GM19099 (cell line): Measurements from ENCODE around the gene PHF20.

ENCODE experiments used
- POLR2A ChIP-seq: IDR thresholded peaks from 3 replicates; pipeline ENCODE4 v1.6.1; 2011; ENCODE audit warnings: low read depth; ENCODE audit not compliant: insufficient read length; ENCODE audit errors: extremely low read depth

PHF20 gene

DNA sequence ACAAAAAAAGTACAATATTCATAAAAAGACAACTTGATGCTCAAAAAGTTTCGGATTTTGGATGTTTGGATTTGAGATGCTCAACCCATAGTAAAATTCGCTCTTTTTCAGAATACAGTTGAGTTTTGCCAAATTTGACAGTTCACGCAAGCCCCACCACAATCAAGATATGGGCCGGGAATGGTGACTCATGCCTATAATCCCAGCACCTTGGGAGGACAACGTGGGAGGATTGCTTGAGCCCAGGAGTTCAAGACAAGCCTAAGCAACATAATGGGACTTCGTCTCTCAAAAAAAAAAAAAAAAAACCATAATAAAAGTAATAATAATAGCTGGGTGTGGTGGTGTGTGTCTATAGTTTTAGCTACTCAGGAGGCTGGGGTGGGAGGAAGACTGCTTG is 51.3 kb downstream of the PHF20 start:
- no peak for TF ChIP-seq POLR2A

DNA sequence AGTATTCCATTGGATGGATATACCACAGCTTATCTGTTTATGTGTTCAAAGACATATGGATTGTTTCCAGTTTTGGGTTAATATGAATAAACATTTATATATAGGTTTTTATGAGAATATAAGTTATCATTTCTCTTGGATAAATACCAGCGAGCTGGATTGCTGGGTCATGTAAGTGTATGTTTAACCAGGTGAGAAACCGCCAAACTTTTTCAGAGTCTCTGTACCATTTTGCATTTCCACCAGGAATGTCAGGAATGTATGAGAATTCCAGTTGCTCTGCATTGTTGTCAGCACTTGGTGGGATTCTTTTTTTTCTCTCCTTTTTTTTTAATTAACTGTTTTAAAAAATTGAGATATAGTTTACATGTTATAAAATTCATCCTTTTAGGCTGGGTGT is 52.1 kb downstream of the PHF20 start:
- no peak for TF ChIP-seq POLR2A

DNA sequence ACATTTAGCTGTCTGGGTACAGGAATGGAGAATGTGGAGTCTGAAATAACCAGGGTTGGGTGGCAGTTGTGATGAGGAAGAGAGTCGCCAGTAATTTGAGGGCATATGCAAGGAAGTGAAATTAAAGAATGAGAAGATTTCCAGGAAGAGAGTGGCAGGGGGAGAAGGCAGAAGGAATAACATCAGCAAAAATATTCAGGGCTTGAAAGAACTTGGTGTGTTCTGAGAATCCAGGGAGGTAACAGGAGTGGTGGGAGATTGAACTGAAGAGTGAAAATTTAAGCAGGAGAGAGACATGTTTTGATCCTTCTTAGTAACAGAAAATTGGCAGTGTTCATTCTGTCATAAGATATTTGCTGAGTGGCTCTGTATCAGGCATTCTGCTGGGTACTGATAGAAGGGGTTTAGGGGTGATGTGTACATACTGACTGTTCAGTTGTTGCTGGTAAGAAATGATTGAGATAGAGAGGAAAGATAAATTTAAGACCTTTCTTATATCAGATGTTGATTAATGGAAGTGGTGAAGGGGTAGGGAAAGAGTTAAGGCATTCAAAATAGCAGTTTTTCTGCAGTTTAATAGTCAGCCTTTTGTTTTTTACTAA is 54.7 kb downstream of the PHF20 start:
- TF ChIP-seq POLR2A, result no peak

DNA sequence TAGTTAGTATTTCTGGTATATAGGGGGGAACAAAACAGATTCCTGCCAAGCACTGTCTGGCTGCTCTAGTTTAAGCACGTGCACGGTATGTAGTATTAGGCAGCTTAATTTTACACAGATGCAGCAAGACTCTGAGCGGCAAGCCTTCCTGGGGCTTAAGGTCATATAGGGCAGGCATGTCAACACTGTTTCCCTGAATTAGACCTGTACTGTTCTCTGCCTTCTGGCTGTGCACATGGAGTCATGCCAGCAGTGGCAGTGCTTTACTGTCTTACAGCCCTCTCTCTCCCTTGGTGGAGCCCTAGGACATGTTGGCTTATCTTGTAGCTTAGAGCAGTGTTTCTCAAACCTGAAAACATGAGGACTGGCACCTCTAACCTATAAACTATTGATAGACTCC is 56.6 kb downstream of the PHF20 start:
- TF ChIP-seq POLR2A, result no peak

DNA sequence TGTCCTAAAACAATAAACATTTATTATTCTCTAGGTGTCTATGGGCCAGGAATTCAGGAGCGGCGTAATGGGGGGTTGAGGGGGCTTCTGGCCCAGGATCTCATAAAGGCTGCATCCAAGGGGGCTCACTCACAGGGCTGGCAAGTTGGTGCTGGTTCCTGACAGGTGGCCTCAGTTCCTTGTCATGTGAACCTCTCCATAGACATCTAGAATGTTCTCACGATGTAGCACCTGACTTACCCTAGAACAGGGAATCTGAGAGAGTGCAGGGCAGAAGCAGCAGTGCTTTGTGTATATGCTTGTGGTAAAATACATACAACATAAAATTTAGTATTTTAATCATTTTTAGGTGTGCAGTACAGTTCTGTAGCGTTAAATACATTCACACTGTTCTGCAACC is 57.1 kb downstream of the PHF20 start:
- TF ChIP-seq POLR2A, result no peak

DNA sequence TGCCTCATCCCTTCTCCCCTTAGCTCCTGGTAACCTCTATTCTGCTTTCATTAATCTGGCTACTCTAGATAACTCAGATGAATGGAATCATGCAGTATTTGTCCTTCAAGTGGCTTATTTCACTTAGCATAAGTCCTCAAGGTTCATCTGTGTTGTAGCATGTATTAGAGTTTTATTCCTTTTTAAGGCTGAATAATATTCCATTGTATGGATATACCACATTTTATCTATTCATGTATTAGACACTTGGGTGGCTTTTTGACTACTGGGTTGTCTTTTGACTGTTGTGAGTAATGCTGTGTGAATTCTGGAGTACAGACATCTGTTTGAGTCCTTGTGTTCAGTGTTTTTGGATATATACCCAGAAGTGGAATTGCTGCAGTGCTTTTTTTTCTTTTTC is 58.4 kb downstream of the PHF20 start:
- no peak for TF ChIP-seq POLR2A

DNA sequence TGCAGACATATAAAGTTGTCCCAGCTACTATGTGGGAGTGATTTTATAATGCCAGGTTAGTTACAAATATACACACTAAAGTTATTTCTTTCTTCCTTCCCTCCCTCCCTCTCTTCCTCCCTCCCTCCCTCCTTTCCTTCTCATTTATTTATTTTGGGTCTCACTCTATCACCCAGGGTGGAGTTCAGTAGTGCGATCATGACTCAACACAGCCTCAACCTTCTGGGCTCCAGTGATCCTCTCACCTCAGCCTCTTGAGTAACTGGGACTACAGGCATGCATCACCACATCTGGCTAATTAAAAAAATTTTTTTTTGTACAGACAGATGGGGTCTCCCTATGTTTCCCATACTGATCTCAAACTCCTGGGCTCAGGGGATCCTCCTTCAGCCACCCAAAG is 59.2 kb downstream of the PHF20 start:
- TF ChIP-seq POLR2A, result no peak

DNA sequence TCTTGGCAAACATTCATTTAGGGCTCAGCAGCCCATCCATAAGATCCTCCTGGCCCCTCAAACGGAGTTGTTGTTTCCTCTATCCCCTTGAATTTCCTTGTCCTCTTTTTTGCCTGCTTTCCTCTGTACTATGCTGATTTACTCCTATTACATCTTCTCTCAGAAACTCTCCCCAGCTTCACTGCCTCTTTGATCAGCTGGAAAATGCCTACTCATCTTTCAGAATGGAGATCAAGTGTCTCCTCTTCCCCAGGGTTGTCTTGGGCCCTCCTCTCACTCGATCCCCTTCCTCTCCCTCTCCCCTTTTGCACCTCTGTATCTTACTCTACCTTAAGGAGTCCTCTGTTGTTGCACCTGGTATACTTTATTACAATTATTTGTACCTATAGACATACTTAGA is 60.2 kb downstream of the PHF20 start:
- TF ChIP-seq POLR2A, result no peak

DNA sequence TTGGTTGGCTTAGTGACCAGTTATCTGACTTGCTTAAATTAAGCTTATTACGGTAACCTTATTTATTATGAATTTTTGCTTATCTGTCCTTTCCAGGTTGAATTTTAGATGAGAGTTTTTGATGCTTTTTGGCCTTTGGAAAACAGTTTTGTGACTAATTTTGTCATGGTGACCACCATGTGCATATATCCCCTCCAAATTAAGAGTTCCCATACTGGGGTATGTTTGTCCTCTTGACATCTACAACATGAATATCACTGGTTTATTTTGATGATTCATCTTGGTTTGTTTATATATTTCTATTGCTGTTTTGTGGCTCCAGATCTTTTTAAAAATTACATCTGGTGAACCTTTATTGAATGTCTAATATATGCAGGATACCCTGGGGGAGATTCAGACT is 61.4 kb downstream of the PHF20 start:
- TF ChIP-seq POLR2A, result no peak

DNA sequence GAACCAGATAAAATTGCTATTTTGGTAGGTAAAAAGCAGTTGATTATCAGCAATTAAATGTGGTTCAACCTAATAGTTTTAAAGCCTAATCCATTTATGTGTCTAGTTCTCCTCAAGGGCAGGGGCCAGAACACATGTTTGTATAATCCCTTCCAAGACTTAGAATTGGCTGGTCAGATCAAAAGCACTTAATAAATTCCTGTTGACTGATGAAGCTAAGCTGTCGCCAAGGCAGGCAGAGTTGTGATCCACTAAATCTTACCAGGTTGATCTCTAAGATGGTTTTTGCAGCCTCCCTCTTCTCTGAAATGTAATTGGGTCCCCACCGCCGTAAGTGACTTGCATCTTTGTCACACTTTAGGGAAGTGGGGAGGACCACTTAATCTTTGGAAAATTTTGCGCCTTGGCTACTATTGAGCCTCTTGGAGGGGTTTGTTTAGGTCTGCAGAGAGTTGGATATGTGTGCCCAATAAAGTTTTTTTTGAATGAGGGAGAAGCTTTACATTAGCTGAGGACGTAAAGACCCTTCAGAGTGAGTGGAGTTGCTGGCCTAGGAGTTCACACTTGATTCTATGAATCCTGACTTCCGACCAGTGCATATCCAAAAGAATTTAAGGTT is 65.9 kb downstream of the PHF20 start:
- no peak for TF ChIP-seq POLR2A

DNA sequence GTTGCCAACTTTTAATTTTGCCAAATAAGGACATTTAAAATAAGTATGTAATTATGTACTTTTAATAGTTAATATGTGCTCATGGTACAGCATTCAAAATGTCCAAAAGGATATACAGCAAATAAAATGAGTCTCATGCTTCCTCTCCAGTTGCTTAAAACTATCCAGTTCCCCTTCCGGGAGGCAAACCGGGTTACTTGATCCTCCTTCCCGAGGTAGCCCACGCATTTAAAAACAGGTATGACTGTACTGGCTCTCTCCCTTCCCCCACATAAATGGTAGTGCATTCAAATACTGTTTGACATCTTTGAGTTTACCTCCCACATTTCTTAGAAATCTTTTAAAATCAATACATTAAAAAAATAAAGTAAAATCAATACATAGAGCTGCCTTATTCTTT is 66.4 kb downstream of the PHF20 start:
- TF ChIP-seq POLR2A, result no peak

DNA sequence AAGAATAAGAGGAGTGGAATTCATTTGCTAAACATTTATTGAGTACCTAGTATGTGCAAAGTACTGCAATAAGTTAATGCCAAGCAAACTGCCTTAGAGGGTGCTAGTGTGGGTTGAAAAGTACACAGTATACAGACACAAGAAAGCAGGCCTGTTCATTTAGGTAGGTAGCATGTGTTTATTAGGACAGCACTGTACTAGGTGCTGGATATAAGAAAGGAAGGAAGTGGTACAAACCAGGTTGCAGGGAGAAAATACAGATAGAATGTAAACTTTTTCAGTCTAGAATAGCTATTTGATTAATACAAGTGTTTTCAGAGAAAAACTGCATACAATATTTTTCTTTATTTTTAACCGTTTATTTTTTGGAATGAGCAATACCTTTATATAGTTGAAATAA is 68.1 kb downstream of the PHF20 start:
- TF ChIP-seq POLR2A, result no peak

DNA sequence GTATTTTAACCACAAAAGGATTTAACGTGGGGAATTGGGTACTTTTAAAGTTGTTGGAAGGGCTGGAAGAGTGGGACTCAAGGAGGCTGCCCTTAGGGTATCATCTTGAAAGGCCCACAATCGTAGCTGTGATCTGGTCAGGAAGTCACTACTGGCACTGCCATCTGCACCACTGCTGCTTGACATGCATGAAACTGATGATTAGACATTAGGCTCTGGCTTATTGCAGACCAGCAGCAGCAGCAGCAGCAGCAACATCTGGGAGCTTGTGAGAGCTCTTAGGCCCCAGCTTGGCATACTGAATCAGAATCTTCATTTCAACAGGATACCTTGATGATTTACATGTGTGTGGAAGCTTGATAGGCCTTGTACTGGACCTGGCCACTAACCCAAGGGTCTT is 68.6 kb downstream of the PHF20 start:
- no peak for TF ChIP-seq POLR2A

DNA sequence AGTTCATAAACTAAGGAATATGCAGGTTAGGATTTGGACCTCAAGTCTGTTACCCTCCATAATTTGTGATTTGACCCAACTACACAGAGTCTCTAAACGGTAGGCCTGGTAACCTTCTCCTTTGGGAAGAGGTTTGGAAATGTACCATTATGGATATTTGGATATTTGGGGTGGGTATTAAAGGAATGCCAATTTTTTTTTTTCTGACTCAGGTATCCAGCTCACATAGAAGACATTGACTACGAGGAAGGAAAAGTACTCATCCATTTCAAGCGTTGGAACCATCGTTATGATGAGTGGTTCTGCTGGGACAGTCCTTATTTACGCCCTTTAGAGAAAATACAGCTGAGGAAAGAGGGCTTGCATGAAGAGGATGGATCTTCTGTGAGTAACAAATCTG is 70.5 kb downstream of the PHF20 start:
- TF ChIP-seq POLR2A, result no peak

DNA sequence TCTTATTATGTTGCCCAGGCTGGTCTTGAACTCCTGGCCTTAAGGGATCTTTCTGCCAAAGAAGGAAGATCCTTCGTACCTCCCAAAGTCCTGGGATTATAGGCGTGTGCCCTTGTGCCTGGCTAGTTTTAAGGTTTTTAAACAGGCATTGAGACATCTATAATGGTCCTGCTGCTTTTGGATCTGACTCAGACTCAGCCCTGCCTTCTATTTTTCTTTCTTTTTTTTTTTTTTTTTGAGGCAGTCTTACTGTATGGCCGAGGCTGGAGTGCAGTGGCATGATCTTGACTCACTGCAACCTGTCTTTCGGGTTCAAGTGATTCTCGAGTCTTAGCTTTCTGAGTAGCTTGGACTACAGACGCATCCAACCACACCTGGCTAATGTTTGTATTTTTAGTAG is 73.7 kb downstream of the PHF20 start:
- TF ChIP-seq POLR2A, result no peak

DNA sequence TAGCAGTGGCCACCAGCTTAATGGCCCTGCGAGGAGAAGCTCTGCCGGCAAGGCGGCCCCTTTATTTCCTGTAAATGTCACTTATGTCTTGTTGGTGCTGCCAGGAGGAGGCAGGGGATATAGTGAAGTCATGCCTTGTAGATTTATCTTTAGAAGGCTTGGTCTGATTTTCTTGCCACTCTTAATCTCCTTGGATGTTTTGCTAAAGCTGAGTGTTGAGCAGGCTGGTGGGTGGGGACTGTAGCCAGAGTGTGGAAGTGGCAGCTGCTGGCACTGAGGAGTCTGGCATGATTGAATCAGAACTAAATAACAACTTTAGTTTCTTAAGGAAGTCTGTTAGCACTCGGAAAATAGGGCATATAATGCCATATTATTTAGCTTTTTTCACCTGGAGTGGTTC is 77.9 kb downstream of the PHF20 start:
- TF ChIP-seq POLR2A, result no peak
